Measurements from ENCODE around the gene SLC25A26. TPM values are rescaled to one million over a fixed set of nuclear protein-coding genes. Genes with fewer than 3 reads are reported as not detected.

SLC25A26 gene
- polyA plus RNA-seq, 3 donors, result 22.0 to 27.3 (median 25.9) TPM

GRCh38 chr3:66394019-66394752, 173.4 kb downstream of the SLC25A26 start:
- DNase-seq, result no peak

- no peak for DNase-seq
Measured at GRCh38 chr3:66394753-66395249, 174.0 kb downstream of the SLC25A26 start.

GRCh38 chr3:66395635-66396034, 174.8 kb downstream of the SLC25A26 start:
- DNase-seq, result no peak

GRCh38 chr3:66396161-66396760, 175.5 kb downstream of the SLC25A26 start:
- DNase-seq, result no peak

GRCh38 chr3:66396888-66397287, 176.1 kb downstream of the SLC25A26 start:
- no peak for DNase-seq

- DNase-seq, result no peak
Measured at GRCh38 chr3:66397745-66398144, 176.9 kb downstream of the SLC25A26 start.

GRCh38 chr3:66398228-66399025, 177.6 kb downstream of the SLC25A26 start:
- no peak for DNase-seq

GRCh38 chr3:66399529-66400232, 178.9 kb downstream of the SLC25A26 start:
- no peak for DNase-seq

- no peak for DNase-seq
Measured at GRCh38 chr3:66400411-66401156, 179.8 kb downstream of the SLC25A26 start.

- DNase-seq, result no peak
Measured at GRCh38 chr3:66401157-66401550, 180.4 kb downstream of the SLC25A26 start.

- DNase-seq, result no peak
Measured at GRCh38 chr3:66401675-66402491, 181.1 kb downstream of the SLC25A26 start.

- no peak for DNase-seq
Measured at GRCh38 chr3:66402596-66403290, 181.9 kb downstream of the SLC25A26 start.

GRCh38 chr3:66403323-66403990, 182.7 kb downstream of the SLC25A26 start:
- DNase-seq, result no peak

- no peak for DNase-seq
Measured at GRCh38 chr3:66404197-66404596, 183.4 kb downstream of the SLC25A26 start.

- DNase-seq, result no peak
Measured at GRCh38 chr3:66404903-66405700, 184.3 kb downstream of the SLC25A26 start.

- DNase-seq, result no peak
Measured at GRCh38 chr3:66405701-66406091, 184.9 kb downstream of the SLC25A26 start.

GRCh38 chr3:66406163-66406562, 185.4 kb downstream of the SLC25A26 start:
- DNase-seq, result no peak

Measured in renal pelvis (tissue), 4 donors.